Omental fat pad (tissue), 4 donors: ENCODE measurements around the gene NFE2L2. TPM values are rescaled to one million over a fixed set of nuclear protein-coding genes. Genes with fewer than 3 reads are reported as not detected.
"Not testable (repeated sequence)": the region's sequence is repeated elsewhere in the genome, so short reads cannot be mapped to it uniquely, and the experiment has no call there.

Experiments
- ATAC-seq: fragments of 150-250 bp; one replicate; pipeline ENCODE4 v1.9.1; 2016; ENCODE audit warnings: mild to moderate bottlenecking, moderate library complexity; ENCODE audit not compliant: low FRiP score
- DNase-seq: peaks from one replicate; pipeline ENCODE4 v3.0.0-alpha.2; 2019; ENCODE audit warnings: low spot score
- CTCF ChIP-seq, 3 donors: fragments of 450-650 bp; IDR thresholded peaks; one replicate each; pipeline ENCODE4 v1.5.1; 2016 to 2017; ENCODE audit warnings: antibody characterized with exemption in 3 of 3, mild to moderate bottlenecking in 3 of 3, moderate library complexity in 2 of 3
- small RNA-seq: library from RNA; depleted of rRNA; stranded (forward); fragments of <200 nt; gene quantifications from one replicate; pipeline ENCODE3, GENCODE V24; 2016
- total RNA-seq, 4 donors: library from RNA; depleted of rRNA; stranded (reverse); fragments of >200 nt; gene quantifications; one replicate each; pipeline ENCODE4 v1.1.0, GENCODE V29; 2016

NFE2L2 gene
- total RNA-seq, 4 donors from 2014 or later = 88.5 to 140 (median 106) TPM

DNA sequence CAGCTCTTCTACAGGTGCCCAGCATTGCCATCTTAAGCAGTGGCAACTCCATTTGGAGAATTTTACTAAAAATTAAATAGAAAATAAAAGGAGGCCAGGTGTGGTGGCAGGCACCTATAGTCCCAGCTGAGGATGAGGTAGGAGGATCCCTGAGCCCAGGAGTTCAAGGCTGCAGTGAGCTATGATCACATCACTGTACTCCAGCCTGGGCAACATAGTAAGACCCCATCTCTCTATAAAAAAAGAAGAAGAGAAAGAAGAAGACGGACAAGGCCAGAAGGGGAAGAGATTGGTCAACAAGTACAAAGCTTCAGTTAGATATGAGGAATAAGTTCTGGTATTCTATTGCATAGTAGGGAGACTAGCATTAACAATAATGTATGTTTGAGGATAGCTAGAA lies 73.6 kb downstream of the NFE2L2 start:
- no peak for ATAC-seq

DNA sequence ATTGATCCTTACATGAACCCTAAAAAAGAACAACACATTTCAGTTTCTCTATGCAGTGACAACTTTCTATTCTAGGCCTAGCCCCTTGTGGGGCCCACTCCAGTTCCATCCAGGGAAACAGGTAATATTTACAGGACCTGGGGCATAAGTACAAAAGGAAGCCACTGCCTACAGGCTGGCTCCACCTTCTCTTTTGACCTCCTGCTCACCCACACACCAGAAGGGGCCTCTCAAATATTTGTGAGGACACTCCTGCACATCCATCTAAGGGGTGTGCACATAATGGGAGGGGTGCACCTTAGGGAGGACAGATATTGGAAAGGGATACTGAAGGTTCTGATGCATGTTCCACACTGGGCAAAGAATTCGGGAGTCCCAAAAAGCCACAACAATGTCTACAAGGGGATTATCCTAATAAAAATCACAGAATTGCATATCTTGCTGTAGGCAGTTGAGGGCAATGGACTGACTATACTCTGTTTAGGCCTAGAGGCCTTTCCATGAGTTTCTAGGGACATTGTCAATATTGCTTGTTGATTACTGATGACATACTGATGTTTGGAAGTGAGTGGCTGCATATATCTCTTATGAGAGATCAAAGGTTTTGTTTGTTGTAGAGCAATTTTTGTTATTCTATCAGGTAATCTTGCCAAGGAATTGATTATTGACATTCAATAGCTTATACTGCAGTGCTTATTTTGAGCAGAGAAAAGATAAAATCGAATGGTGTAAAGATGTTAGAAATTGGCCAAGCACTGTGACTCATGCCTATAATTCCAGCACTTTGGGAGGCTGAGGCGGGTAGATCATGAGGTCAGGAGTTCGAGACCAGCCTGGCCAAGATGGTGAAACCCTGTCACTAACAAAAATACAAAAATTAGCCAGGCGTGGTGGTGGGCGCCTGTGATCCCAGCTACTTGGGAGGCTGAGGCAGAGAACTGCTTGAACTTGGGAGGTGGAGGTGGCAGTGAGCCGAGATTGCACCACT lies 75.8 kb downstream of the NFE2L2 start:
- TF ChIP-seq CTCF (IDR thresholded peaks at IDR 0.05) = no peak
- ATAC-seq = no peak
- DNase-seq = no peak

More for the DNA sequence above, 73.6 kb downstream of the NFE2L2 start:
- no peak for DNase-seq
- no peak for TF ChIP-seq CTCF (IDR thresholded peaks at IDR 0.05)

DNA sequence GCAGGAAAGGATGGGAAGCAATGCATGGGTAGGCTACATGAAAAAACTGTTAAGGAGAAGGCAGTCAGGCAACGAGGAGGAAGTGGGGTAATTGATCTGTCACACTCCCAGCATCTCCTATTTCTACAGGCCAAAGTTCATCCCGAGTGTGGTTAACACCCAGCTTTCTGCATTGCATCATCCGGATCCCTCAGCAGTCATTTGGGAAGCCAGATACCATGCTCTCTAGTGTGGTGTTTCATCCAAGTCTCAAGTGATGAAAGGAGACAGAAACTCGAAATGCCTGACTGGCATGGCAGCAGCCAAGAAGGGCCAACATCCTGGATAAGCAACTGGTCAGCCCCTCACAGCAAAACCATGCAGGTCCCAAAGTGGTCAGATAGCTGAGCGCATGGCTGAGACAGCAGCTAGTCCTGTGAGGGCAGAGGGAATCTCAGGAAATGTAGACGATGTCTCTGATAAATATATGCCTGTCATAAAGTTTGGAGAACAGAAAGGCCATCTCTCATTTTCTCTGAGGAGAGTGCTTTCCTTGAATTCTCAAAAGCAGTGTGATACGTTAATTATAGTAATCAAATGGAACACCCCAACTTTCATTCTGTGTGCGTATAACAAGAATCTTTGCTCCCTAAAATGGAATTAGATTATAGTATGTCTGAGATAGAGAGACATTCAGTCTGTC lies 76.8 kb downstream of the NFE2L2 start:
- DNase-seq (no peak), ATAC-seq (no peak)
- TF ChIP-seq CTCF (IDR thresholded peaks at IDR 0.05) = no peak

GRCh38 chr2:177186038-177186437 lies 78.5 kb downstream of the NFE2L2 start:
- ATAC-seq, DNase-seq: not testable (repeated sequence)

DNA sequence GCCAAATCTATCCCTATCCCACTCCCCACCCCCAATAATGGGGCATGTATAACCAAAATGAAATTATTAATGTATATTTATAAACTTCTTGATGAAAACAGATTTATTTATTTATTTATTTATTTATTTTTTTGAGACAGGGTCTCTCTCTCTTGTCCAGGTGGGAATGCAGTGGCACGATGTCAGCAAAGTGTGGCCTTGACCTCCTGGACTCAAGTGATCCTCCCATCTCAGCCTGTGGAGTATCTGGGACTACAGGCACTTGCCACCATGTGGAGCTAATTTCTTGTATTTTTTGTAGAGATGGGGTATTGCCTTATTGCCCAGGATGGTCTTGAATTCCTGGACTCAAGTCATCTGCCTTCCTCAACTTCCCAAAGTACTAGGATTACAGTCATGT lies 79.9 kb downstream of the NFE2L2 start:
- TF ChIP-seq CTCF (IDR thresholded peaks at IDR 0.05) = no peak
- ATAC-seq (no peak), DNase-seq (no peak)

DNA sequence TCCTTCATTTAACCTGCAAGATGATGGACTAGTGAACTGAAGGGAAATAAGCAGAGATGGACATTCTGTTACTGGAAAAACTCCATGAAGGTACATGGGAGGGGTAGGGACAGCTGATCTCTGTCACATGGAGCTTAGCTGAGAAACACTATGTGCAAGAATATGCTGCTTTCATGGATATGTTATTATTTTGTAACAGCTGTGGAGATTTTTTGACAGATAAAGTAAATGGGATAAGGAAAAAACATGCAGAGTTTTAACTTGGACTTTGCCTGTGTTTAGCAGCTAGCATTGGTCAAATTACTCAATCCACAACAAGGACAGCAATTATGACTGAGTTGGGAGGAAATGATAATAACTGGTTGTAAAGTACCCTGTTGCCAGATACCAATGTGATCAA lies 80.7 kb downstream of the NFE2L2 start:
- no peak for TF ChIP-seq CTCF (IDR thresholded peaks at IDR 0.05)
- ATAC-seq (no peak), DNase-seq (no peak)

Small RNAs within 50 kb of the gene (small RNA-seq; reads per million reads assigned to genes)
- not detected for gene MIR3128
- not detected for gene MIR6512
- not detected for gene RF00019

Other genes starting within 250 kb of the NFE2L2 start
- gene HNRNPA3, start 51.9 kb downstream of the NFE2L2 start, total RNA-seq = 10 to 100 TPM; 53.1 to 92.4 (median 67.0) TPM
- 10 to 100 TPM; 21.6 to 33.0 (median 29.0) TPM for gene AGPS, start 128.0 kb upstream of the NFE2L2 start, total RNA-seq